Esophagus squamous epithelium (tissue), 5 donors: ENCODE data around the gene SRPX. TPM values are rescaled to one million over a fixed set of nuclear protein-coding genes. Genes with fewer than 3 reads are reported as not detected.
A peak's percentile ranks its signal among the peaks of the same experiment; 100 is the strongest.

Experiments used
- DNase-seq: peaks from one replicate; lab custom pipeline; 2025; lab: John Stamatoyannopoulos, UW
- H3K27ac ChIP-seq, 4 donors: fragments of 200-600 bp; sonication (generic); one replicate each; pipeline ENCODE4 v1.5.1; 2016 to 2019; ENCODE audit warnings: mild to moderate bottlenecking in 1 of 4
- H3K27me3 ChIP-seq, 4 donors: fragments of 200-600 bp; sonication (generic); 1 replicate in 3 of 4; 2 replicates in 1 of 4; pipeline versions ENCODE4 v1.5.1 to v1.6.0; 2017 to 2021; ENCODE audit warnings: antibody characterized with exemption in 1 of 4
- H3K36me3 ChIP-seq, 3 donors: fragments of 200-600 bp; sonication (generic); one replicate each; pipeline ENCODE4 v1.5.1; 2016 to 2019
- H3K4me1 ChIP-seq, 3 donors: fragments of 200-600 bp; sonication (generic); one replicate each; pipeline ENCODE4 v1.5.1; 2017 to 2019
- H3K4me3 ChIP-seq, 4 donors: fragments of 200-600 bp; sonication (generic); 1 replicate in 3 of 4; 2 replicates in 1 of 4; pipeline ENCODE4 v1.5.1; 2016 to 2019; ENCODE audit warnings: mild to moderate bottlenecking in 2 of 4, moderate library complexity in 1 of 4
- H3K9me3 ChIP-seq, 3 donors: fragments of 200-600 bp; sonication (generic); one replicate each; pipeline ENCODE4 v1.5.1; 2016 to 2019
- CTCF ChIP-seq, 6 experiments: fragments of 450-650 bp in 4 of 6; fragments of 200-600 bp in 2 of 6; sonication (generic) in 2 of 6; IDR thresholded peaks; one replicate each; pipeline ENCODE4 v1.5.1; 2016 to 2019; ENCODE audit warnings: antibody characterized with exemption in 6 of 6, mild to moderate bottlenecking in 4 of 6, moderate library complexity in 4 of 6
- POLR2A ChIP-seq, 4 donors: fragments of 450-650 bp; IDR thresholded peaks; one replicate each; pipeline ENCODE4 v1.6.1; 2017; ENCODE audit warnings: antibody characterized with exemption in 4 of 4, mild to moderate bottlenecking in 4 of 4, moderate library complexity in 3 of 4
- WGBS, 2 donors: methylation state at CpG; one replicate each; pipeline ENCODE4 v1.1.5; 2018; 5-methylcytosine and 5-hydroxymethylcytosine counted together
- intact Hi-C: fragments of 100-400 bp; cut with DNase I; formaldehyde crosslinking; loops from one replicate; pipeline ENCODE4 v1.15.0; 2022
- total RNA-seq, 4 donors: library from RNA; depleted of rRNA; stranded (reverse); fragments of >200 nt; gene quantifications; one replicate each; pipeline ENCODE4 v1.1.0, GENCODE V29; 2016
- donor health status: DM: yes; HTN: yes; CAD: no.

Gene SRPX
- total RNA-seq, 4 donors from 2014 or later: 0.99 to 88.1 (median 16.0) TPM

GRCh38 chrX:38189431-38190250 lies 31.0 kb downstream of the SRPX start:
- Histone ChIP-seq H3K9me3 (no peaks in the 10 kb centered on the region), H3K4me3 (no peak overlapping the region), H3K4me1 (peaks cover 0 to 6% (median 0%) of the 10 kb centered on the region in 3 donors), H3K27ac (no peak overlapping the region), H3K36me3 (no peaks in the 10 kb centered on the region), H3K27me3 (no peaks in the 10 kb centered on the region)
- TF ChIP-seq POLR2A (IDR thresholded peaks at IDR 0.05): no peak
- no peak for TF ChIP-seq CTCF (IDR thresholded peaks at IDR 0.05)
- DNase-seq: no peak
- 49 to 56% methylated on average over 7 of the region's 7 CpGs for WGBS, 2 donors
- intact Hi-C loops: no loop called here

DNA sequence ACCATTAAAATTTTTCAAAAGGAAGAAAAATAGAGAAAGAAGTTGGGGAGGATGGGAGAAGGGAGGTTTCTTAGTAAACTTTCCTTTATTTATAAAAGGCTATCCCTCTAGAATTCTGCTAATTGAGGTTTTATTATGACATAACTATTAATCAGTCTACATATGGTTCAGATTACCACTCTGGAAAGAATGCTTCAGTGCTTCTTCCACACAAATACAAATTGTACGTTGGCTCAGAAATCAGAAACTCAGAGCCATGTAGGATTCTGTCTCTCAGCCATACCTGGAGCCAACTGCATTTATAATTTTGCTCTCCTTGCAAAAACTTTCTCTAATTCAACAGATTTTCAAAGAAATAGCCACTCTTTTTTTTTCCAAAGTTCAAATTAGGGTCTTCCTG lies 37.1 kb downstream of the SRPX start:
- Histone ChIP-seq H3K4me1 (no peaks in the 10 kb centered on the region), H3K9me3 (no peaks in the 10 kb centered on the region), H3K27me3 (no peaks in the 10 kb centered on the region), H3K36me3 (no peaks in the 10 kb centered on the region), H3K4me3 (no peak overlapping the region), H3K27ac (no peak overlapping the region)
- TF ChIP-seq CTCF (IDR thresholded peaks at IDR 0.05): no peak
- TF ChIP-seq POLR2A (IDR thresholded peaks at IDR 0.05): no peak
- no peak for DNase-seq
- intact Hi-C loops: no loop called here
- 50 to 70% methylated on average over 1 of the region's 1 CpG for WGBS, 2 donors

DNA sequence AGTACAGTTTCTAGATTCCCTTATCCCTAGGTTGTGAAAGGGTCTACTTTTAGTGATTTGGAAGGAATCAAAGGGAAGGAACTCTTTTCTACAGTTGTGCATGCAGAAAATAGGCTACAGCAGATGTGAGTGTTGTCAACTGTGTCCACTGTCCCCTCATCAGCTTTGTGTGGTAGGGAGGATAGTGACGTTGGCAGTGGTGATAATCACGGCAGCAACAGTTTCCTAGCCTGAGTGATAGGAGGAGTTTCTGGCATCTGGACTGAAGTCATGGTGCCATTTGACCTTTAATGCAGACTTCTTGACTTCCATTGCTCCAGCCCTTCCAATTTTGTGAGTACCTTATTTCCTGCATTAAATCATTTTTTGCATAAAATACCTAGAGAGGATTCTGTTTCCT lies 39.3 kb downstream of the SRPX start:
- TF ChIP-seq CTCF (IDR thresholded peaks at IDR 0.05) (no peak), POLR2A (IDR thresholded peaks at IDR 0.05) (no peak)
- no peaks in the 10 kb centered on the region for H3K4me1 ChIP-seq
- 70% methylated on average over 2 of the region's 2 CpGs; no CpG with 5 or more reads in 1 of the 2 donors for WGBS, 2 donors
- peaks cover 0 to 3% (median 0%) of the 10 kb centered on the region in 4 donors for H3K27me3 ChIP-seq
- H3K36me3 ChIP-seq: no peaks in the 10 kb centered on the region
- H3K4me3 ChIP-seq: no peak overlapping the region
- H3K27ac ChIP-seq: no peak overlapping the region
- DNase-seq: no peak
- no peaks in the 10 kb centered on the region for H3K9me3 ChIP-seq
- intact Hi-C loops: no loop called here

DNA sequence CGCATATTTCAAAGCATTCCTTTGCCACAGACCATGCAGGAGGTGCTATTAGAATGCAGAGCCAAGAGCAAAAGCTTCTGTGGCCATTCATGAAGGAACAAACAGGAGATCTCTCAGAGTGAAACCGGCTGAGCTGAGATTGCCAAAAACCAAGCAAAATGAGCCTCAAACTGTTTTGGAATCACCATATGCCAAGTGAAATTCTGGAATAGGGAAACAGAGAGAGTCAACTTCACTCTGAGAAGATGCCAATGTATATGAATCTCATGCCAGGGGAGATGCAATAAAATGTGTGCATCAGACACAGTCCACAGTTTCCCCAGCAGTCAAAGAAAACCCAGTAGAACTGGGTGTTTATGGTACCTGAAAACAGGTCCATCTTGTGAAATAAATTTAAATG lies 42.3 kb downstream of the SRPX start:
- Histone ChIP-seq H3K27ac (no peak overlapping the region), H3K4me3 (no peak overlapping the region), H3K4me1 (no peaks in the 10 kb centered on the region), H3K36me3 (no peaks in the 10 kb centered on the region), H3K9me3 (no peaks in the 10 kb centered on the region), H3K27me3 (peaks cover 0 to 3% (median 0%) of the 10 kb centered on the region in 4 donors)
- TF ChIP-seq CTCF (IDR thresholded peaks at IDR 0.05): no peak
- no peak for TF ChIP-seq POLR2A (IDR thresholded peaks at IDR 0.05)
- no peak for DNase-seq
- intact Hi-C loops: no loop called here
- 40 to 51% methylated on average over 1 to 2 of the region's 2 CpGs for WGBS, 2 donors

- H3K36me3 ChIP-seq: no peaks in the 10 kb centered on the region
- H3K4me3 ChIP-seq: no peak overlapping the region
- TF ChIP-seq POLR2A (IDR thresholded peaks at IDR 0.05) (no peak), CTCF (IDR thresholded peaks at IDR 0.05) (peak in 5 of 6 experiments; percentile 10 to 57 (median 17))
- no peaks in the 10 kb centered on the region for H3K9me3 ChIP-seq
- H3K27ac ChIP-seq: no peak overlapping the region
- DNase-seq: no peak
- 10 to 43% methylated on average over 1 to 3 of the region's 3 CpGs for WGBS, 2 donors
- H3K4me1 ChIP-seq: no peaks in the 10 kb centered on the region
- intact Hi-C loops: no loop called here
- peaks cover 0 to 3% (median 0%) of the 10 kb centered on the region in 4 donors for H3K27me3 ChIP-seq
Observed at GRCh38 chrX:38175139-38175538, 45.5 kb downstream of the SRPX start.
